Measurements from ENCODE around the gene AFF1.

AFF1 gene

GRCh38 chr4:87056881-87057280, 122.1 kb downstream of the AFF1 start:
- TF ChIP-seq CTCF (conservative IDR thresholded peaks at IDR 0.05; ENCODE audit: low read depth, low read length) = no peak
- no peak overlapping the region for H3K4me3 ChIP-seq (ENCODE audit: low read depth, low read length)
- DNase-seq (ENCODE audit: low read depth) = no peak

DNA sequence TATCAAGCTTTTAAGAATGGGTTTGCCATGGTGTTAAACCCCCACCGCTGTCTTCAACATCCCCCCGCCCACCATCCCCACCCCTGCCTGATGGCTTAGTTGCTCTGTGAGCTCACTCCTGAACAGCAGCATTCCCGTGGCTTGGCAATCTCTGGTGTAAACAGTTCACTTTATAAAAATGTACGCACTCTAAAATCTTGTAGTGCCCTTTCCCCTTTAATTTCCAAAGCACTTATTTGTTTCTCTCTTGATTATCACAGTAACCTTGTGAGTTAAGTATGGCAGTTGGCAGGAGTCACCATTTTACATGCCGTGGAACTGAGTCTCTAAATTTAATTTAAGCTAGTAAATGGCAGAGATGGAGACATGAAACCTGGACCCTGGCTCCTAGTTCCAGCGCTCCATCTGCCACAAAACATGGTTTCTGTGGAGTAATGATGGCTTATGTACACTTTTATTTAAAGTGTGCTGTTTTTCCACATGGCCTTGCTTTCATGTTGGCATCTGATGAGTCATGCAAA, 123.1 kb downstream of the AFF1 start:
- no peak overlapping the region for H3K4me3 ChIP-seq (ENCODE audit: low read depth, low read length)
- DNase-seq (ENCODE audit: low read depth) = peak; percentile 52
- TF ChIP-seq CTCF (conservative IDR thresholded peaks at IDR 0.05; ENCODE audit: low read depth, low read length) = no peak

- no peak overlapping the region for H3K4me3 ChIP-seq (ENCODE audit: low read depth, low read length)
- DNase-seq (ENCODE audit: low read depth) = peak; percentile 50
- peak; percentile 51 for TF ChIP-seq CTCF (conservative IDR thresholded peaks at IDR 0.05; ENCODE audit: low read depth, low read length)
These were observed 123.7 kb downstream of the AFF1 start for GRCh38 chr4:87058356-87059073.

- DNase-seq (ENCODE audit: low read depth) = no peak
- no peak for TF ChIP-seq CTCF (conservative IDR thresholded peaks at IDR 0.05; ENCODE audit: low read depth, low read length)
- no peak overlapping the region for H3K4me3 ChIP-seq (ENCODE audit: low read depth, low read length)
These were observed 126.1 kb downstream of the AFF1 start for GRCh38 chr4:87060957-87061356.

- TF ChIP-seq CTCF (conservative IDR thresholded peaks at IDR 0.05; ENCODE audit: low read depth, low read length) = no peak
- DNase-seq (ENCODE audit: low read depth) = no peak
- no peak overlapping the region for H3K4me3 ChIP-seq (ENCODE audit: low read depth, low read length)
These were observed 130.2 kb downstream of the AFF1 start for GRCh38 chr4:87065021-87065420.

DNA sequence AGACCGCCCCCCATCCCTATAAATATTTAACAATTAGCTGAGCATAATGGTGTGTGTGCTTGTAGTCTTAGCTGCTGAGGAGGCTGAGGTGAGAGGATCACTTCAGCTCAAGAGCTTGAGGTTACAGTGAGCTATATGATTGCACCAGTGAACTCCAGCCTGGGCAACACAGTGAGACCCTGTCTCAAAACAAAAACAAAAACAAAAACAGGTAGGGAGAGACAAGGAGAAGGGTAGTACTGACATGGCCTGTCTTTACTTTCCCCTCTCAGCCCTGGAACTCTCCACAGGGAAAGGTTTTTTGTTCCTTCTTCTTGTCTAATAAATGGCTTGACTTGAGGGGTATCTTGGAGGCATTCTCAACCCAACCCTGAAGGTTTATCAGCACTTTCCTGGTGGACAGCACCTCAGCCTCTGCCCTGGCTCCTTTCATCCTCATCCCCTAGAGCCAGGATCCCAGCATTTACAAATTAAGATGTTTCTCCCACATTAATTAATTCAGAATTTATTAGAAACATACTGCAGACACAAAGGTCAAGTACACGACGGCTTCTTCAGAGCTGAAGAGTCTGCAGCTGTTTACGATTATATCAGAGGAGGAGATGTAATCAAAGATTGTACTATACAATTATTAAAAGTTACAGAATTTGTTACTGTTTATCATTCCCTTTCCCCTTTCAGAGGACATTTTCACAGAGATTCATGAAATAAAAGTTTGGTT, 131.8 kb downstream of the AFF1 start:
- TF ChIP-seq CTCF (conservative IDR thresholded peaks at IDR 0.05; ENCODE audit: low read depth, low read length) = no peak
- H3K4me3 ChIP-seq (ENCODE audit: low read depth, low read length) = no peak overlapping the region
- DNase-seq (ENCODE audit: low read depth) = no peak
